Subcutaneous adipose tissue (tissue), 4 donors: ENCODE data around the gene LLGL1. TPM values are rescaled to one million over a fixed set of nuclear protein-coding genes. Genes with fewer than 3 reads are reported as not detected.

ENCODE experiments used
- CTCF ChIP-seq: fragments of 450-650 bp; IDR thresholded peaks from one replicate; pipeline ENCODE4 v1.5.1; 2016; ENCODE audit warnings: low read depth, mild to moderate bottlenecking, control low read depth, antibody characterized with exemption, moderate library complexity
- total RNA-seq, 4 donors: library from RNA; depleted of rRNA; stranded (reverse); fragments of >200 nt; gene quantifications; one replicate each; pipeline ENCODE4 v1.1.0, GENCODE V29; 2016

The LLGL1 gene
- total RNA-seq, 4 donors from 2014 or later, result 4.2 to 17.7 (median 13.6) TPM

GRCh38 chr17:18186627-18186982, 38.8 kb upstream of the LLGL1 start:
- no peak for TF ChIP-seq CTCF

DNA sequence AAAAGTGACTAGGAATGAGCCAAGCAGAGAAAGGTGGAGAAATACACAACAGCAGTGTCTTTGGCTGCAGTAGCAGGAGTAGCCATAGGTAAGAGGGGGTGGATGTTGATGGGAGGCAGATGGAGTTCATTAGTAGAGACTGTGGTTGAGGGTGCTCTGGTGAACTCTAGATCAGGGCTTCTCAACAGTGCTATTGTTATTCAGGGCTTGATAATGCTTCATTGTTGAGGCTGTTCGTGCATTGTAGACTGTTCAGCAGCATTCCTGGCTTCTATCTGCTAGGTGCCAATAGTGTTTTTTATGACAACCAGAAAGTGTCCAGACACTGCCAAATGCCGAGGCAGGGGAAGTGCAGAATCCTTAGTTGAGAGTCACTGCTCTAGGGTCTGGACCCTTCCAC, 38.2 kb upstream of the LLGL1 start:
- no peak for TF ChIP-seq CTCF

DNA sequence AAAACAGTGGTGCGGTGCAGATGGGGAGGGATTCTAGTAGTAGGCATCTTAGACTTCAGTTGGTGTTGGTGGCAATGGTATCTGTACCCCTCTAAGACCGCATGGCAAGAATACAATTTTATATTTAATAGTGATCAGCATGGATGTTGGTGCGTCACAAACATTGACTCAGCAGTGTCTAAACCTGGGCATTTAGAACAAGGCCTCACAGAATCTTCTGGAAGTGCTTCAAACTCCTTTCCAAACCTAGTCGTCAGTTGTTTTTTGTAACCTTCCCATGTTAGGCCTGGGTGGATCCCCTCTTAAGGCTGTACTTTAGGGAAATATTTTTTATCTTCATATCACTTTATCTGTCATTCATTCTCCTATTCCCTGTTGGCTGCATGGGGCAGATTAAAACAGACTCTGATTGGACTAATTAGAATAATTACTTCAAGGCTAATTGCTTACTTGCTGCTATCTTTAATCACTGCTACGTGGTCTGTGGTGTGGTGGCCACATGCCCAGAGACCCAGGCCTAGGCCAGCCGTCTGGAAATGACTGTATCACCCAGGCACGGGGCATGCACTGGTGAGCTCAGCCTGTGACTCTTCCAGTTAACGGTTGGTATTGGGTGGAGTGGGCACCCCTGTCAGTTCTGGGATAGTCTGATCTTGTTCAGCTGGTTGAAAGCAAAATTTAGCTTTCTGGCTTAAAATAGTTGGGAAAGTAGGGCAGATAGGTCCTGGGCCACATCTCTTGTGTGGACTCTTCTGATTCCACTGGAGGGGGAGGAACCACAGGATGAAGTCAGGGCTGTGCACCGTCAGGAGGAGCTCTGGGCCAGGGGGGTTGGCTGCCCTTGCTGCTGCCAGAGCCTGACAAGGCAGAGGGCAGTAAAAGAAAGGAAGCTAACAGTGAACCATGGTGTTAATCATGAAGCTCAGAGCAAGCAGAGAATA, 37.3 kb upstream of the LLGL1 start:
- no peak for TF ChIP-seq CTCF

GRCh38 chr17:18190628-18191235, 34.7 kb upstream of the LLGL1 start:
- no peak for TF ChIP-seq CTCF

DNA sequence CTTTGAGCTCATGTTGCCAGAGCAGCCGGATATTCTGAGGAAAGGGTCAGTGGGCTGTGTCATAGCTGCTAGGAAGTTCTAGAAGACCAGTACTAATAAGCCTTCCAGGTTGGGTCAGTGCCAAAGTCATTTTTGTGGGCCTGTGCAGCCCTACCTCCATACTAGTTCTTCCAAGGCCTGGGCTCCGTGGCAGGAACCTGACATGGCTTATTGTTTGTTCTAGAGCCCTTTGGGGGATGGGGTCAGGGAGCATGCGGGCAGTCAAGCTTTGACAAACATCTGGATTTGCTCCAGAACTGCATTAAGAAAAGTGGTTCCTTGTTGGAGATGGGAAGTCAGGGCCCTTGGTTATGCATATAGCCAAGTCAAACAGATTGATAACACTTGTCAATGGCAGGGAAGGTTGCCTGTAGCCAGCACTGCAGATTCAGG, 34.2 kb upstream of the LLGL1 start:
- TF ChIP-seq CTCF, result no peak

GRCh38 chr17:18191967-18192366, 33.5 kb upstream of the LLGL1 start:
- TF ChIP-seq CTCF, result no peak

- no peak for TF ChIP-seq CTCF
Measured at GRCh38 chr17:18194394-18194793, 31.0 kb upstream of the LLGL1 start.
